ENCODE measurements around the gene CLVS2.
A peak's percentile ranks its signal among the peaks of the same experiment; 100 is the strongest.

CLVS2 gene

GRCh38 chr6:122994256-122994655 is 1.8 kb upstream of the CLVS2 start:
- Histone ChIP-seq H3K9me3 (ENCODE audit: low read depth, low read length) (no peaks in the 10 kb centered on the region), H3K27ac (no peak overlapping the region), H3K4me3 (no peak overlapping the region), H3K9ac (ENCODE audit: insufficient read length) (no peak overlapping the region), H3K36me3 (ENCODE audit: insufficient read depth, low read length) (no peaks in the 10 kb centered on the region)
- no peak for TF ChIP-seq POLR2AphosphoS5 (IDR thresholded peaks at IDR 0.05; ENCODE audit: borderline replicate concordance, low read depth, low read length)
- no peak for TF ChIP-seq FOXP2 (optimal IDR thresholded peaks at IDR 0.05; ENCODE audit: control extremely low read depth, extremely low read length, insufficient read depth)
- no peak for TF ChIP-seq EZH2 (IDR thresholded peaks at IDR 0.05)
- no peak for DNase-seq (ENCODE audit: low read depth, low spot score)

GRCh38 chr6:122996794-122997505 is 915 bp downstream of the CLVS2 start:
- H3K27ac ChIP-seq = no peak overlapping the region
- H3K4me3 ChIP-seq = peak overlapping the region; percentile 85
- no peak for DNase-seq (ENCODE audit: low read depth, low spot score)
- H3K9me3 ChIP-seq (ENCODE audit: low read depth, low read length) = no peaks in the 10 kb centered on the region
- no peak overlapping the region for H3K9ac ChIP-seq (ENCODE audit: insufficient read length)
- TF ChIP-seq POLR2AphosphoS5 (IDR thresholded peaks at IDR 0.05; ENCODE audit: borderline replicate concordance, low read depth, low read length) (no peak), FOXP2 (optimal IDR thresholded peaks at IDR 0.05; ENCODE audit: control extremely low read depth, extremely low read length, insufficient read depth) (no peak), EZH2 (IDR thresholded peaks at IDR 0.05) (no peak)
- H3K36me3 ChIP-seq (ENCODE audit: insufficient read depth, low read length) = no peaks in the 10 kb centered on the region

DNA sequence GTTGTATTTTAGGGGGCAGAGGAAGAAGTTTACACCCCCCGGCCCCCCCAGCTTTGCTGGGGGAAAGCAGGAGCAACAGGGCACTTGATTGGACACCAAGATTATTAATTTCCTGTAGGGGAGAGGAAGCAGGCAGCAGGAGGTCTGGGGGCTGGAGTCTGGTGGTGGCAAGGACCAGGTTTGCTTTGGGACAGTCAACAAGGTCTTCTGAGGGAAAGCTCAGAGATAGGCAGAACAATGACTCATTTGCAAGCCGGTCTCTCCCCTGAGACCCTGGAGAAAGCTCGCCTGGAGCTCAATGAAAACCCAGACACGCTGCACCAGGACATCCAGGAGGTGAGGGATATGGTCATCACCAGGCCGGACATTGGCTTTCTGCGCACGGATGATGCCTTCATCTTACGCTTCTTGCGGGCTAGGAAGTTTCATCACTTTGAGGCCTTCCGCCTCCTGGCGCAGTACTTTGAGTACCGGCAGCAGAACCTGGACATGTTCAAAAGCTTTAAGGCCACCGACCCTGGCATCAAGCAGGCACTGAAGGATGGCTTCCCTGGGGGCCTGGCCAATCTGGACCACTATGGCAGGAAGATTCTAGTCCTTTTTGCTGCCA is 1.6 kb downstream of the CLVS2 start:
- Histone ChIP-seq H3K36me3 (ENCODE audit: insufficient read depth, low read length) (no peaks in the 10 kb centered on the region), H3K9me3 (ENCODE audit: low read depth, low read length) (no peaks in the 10 kb centered on the region), H3K4me3 (no peak overlapping the region), H3K9ac (ENCODE audit: insufficient read length) (no peak overlapping the region), H3K27ac (no peak overlapping the region)
- no peak for TF ChIP-seq EZH2 (IDR thresholded peaks at IDR 0.05)
- TF ChIP-seq FOXP2 (optimal IDR thresholded peaks at IDR 0.05; ENCODE audit: control extremely low read depth, extremely low read length, insufficient read depth) = no peak
- TF ChIP-seq POLR2AphosphoS5 (IDR thresholded peaks at IDR 0.05; ENCODE audit: borderline replicate concordance, low read depth, low read length) = no peak
- DNase-seq (ENCODE audit: low read depth, low spot score) = no peak

DNA sequence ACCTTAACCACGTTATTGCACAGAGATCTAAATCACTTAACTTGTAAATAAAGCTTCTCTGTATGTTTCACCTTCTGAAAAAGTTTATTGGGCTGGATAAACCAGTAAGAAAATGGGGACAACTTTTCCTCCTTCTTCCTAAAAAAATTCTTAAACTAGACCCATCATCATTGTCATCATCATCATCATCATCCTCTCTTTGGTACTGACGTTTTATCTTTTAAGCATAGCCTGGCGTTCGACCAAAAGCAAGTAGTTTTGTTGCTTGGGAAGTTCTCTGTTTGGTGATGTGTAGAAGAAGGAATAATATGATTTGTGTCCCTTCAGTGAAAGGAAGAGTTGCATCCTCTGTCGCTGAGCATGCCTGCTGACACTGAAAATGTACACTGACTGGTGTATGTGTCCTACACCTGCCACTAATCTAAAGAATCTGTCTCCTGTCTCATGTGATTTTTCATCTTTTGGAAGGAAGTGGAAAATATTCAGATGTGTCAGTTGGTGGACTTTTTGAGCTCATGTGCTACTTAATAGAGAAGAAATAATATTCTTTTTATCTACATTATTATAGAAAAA is 2.5 kb downstream of the CLVS2 start:
- DNase-seq (ENCODE audit: low read depth, low spot score) = no peak
- no peak overlapping the region for H3K9ac ChIP-seq (ENCODE audit: insufficient read length)
- TF ChIP-seq FOXP2 (optimal IDR thresholded peaks at IDR 0.05; ENCODE audit: control extremely low read depth, extremely low read length, insufficient read depth) (no peak), POLR2AphosphoS5 (IDR thresholded peaks at IDR 0.05; ENCODE audit: borderline replicate concordance, low read depth, low read length) (no peak), EZH2 (IDR thresholded peaks at IDR 0.05) (no peak)
- H3K36me3 ChIP-seq (ENCODE audit: insufficient read depth, low read length) = no peaks in the 10 kb centered on the region
- H3K27ac ChIP-seq = no peak overlapping the region
- no peaks in the 10 kb centered on the region for H3K9me3 ChIP-seq (ENCODE audit: low read depth, low read length)
- H3K4me3 ChIP-seq = no peak overlapping the region

- no peaks in the 10 kb centered on the region for H3K36me3 ChIP-seq (ENCODE audit: insufficient read depth, low read length)
- no peak for DNase-seq (ENCODE audit: low read depth, low spot score)
- no peaks in the 10 kb centered on the region for H3K9me3 ChIP-seq (ENCODE audit: low read depth, low read length)
- no peak overlapping the region for H3K27ac ChIP-seq
- TF ChIP-seq POLR2AphosphoS5 (IDR thresholded peaks at IDR 0.05; ENCODE audit: borderline replicate concordance, low read depth, low read length) (no peak), FOXP2 (optimal IDR thresholded peaks at IDR 0.05; ENCODE audit: control extremely low read depth, extremely low read length, insufficient read depth) (no peak), EZH2 (IDR thresholded peaks at IDR 0.05) (no peak)
- H3K4me3 ChIP-seq = no peak overlapping the region
- H3K9ac ChIP-seq (ENCODE audit: insufficient read length) = no peak overlapping the region
Measured at GRCh38 chr6:123000244-123000770, 4.3 kb downstream of the CLVS2 start.

DNA sequence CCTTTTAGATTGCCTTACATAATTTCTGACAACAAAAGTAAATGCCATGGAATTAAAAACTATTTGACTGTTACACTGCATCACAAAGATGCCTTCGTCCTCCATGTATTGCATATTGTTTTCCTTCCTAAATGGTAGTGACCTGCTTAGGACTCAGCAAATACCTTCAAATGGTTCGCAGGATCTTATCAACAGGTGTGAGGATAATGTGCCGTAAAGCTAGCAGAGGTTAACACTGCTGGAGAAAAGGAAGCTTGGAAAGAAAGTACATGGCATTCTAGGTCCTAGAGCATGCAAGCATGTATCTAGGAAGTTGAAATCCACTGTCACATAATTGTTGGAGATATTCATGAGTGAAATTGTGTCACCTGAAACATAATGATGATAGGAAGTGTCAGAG is 5.5 kb downstream of the CLVS2 start:
- TF ChIP-seq EZH2 (IDR thresholded peaks at IDR 0.05) (no peak), FOXP2 (optimal IDR thresholded peaks at IDR 0.05; ENCODE audit: control extremely low read depth, extremely low read length, insufficient read depth) (no peak), POLR2AphosphoS5 (IDR thresholded peaks at IDR 0.05; ENCODE audit: borderline replicate concordance, low read depth, low read length) (no peak)
- no peak for DNase-seq (ENCODE audit: low read depth, low spot score)
- H3K9ac ChIP-seq (ENCODE audit: insufficient read length) = no peak overlapping the region

GRCh38 chr6:123007885-123008284 is 11.8 kb downstream of the CLVS2 start:
- no peak for DNase-seq (ENCODE audit: low read depth, low spot score)
- no peak overlapping the region for H3K9ac ChIP-seq (ENCODE audit: insufficient read length)
- H3K4me3 ChIP-seq = no peak overlapping the region
- no peak for TF ChIP-seq FOXP2 (optimal IDR thresholded peaks at IDR 0.05; ENCODE audit: control extremely low read depth, extremely low read length, insufficient read depth)
- no peak for TF ChIP-seq EZH2 (IDR thresholded peaks at IDR 0.05)
- no peak for TF ChIP-seq POLR2AphosphoS5 (IDR thresholded peaks at IDR 0.05; ENCODE audit: borderline replicate concordance, low read depth, low read length)
- no peaks in the 10 kb centered on the region for H3K36me3 ChIP-seq (ENCODE audit: insufficient read depth, low read length)
- H3K9me3 ChIP-seq (ENCODE audit: low read depth, low read length) = no peaks in the 10 kb centered on the region
- no peak overlapping the region for H3K27ac ChIP-seq

More for the DNA sequence above, 5.5 kb downstream of the CLVS2 start:
- H3K9me3 ChIP-seq (ENCODE audit: low read depth, low read length) = no peaks in the 10 kb centered on the region
- no peaks in the 10 kb centered on the region for H3K36me3 ChIP-seq (ENCODE audit: insufficient read depth, low read length)
- no peak overlapping the region for H3K4me3 ChIP-seq
- H3K27ac ChIP-seq = no peak overlapping the region

- DNase-seq (ENCODE audit: low read depth, low spot score) = no peak
- TF ChIP-seq POLR2AphosphoS5 (IDR thresholded peaks at IDR 0.05; ENCODE audit: borderline replicate concordance, low read depth, low read length) (no peak), EZH2 (IDR thresholded peaks at IDR 0.05) (no peak), FOXP2 (optimal IDR thresholded peaks at IDR 0.05; ENCODE audit: control extremely low read depth, extremely low read length, insufficient read depth) (no peak)
- H3K36me3 ChIP-seq (ENCODE audit: insufficient read depth, low read length) = no peaks in the 10 kb centered on the region
- no peak overlapping the region for H3K9ac ChIP-seq (ENCODE audit: insufficient read length)
- H3K9me3 ChIP-seq (ENCODE audit: low read depth, low read length) = no peaks in the 10 kb centered on the region
- H3K4me3 ChIP-seq = no peak overlapping the region
- H3K27ac ChIP-seq = no peak overlapping the region
Measured at GRCh38 chr6:123009059-123009458, 13.0 kb downstream of the CLVS2 start.
